KMS-11 (cell line): ENCODE measurements around the gene BTG4.

Source experiments
- H2AFZ ChIP-seq: fragments of 200-600 bp; sonication (generic); 2 replicates; pipeline ENCODE4 v1.6.1; 2016; ENCODE audit warnings: antibody characterized with exemption, mixed run types, low read depth
- H3K27ac ChIP-seq: fragments of 200-600 bp; sonication (generic); 2 replicates; pipeline ENCODE4 v1.6.1; 2016; ENCODE audit warnings: mild to moderate bottlenecking, mixed run types
- H3K27me3 ChIP-seq: fragments of 200-600 bp; sonication (generic); 2 replicates; pipeline ENCODE4 v1.6.1; 2017; ENCODE audit warnings: mild to moderate bottlenecking, low read depth, mixed run types, moderate library complexity; ENCODE audit not compliant: insufficient read depth
- H3K36me3 ChIP-seq: fragments of 200-600 bp; sonication (generic); 2 replicates; pipeline ENCODE4 v1.6.1; 2017; ENCODE audit warnings: mild to moderate bottlenecking, mixed run types; ENCODE audit not compliant: insufficient read depth
- H3K4me1 ChIP-seq: fragments of 200-600 bp; sonication (generic); 2 replicates; pipeline ENCODE4 v1.6.1; 2016; ENCODE audit warnings: mild to moderate bottlenecking, low read depth, mixed run types; ENCODE audit not compliant: poor library complexity, severe bottlenecking
- H3K4me2 ChIP-seq: fragments of 200-600 bp; sonication (generic); 2 replicates; pipeline ENCODE4 v1.7.0; 2016; ENCODE audit warnings: mild to moderate bottlenecking, mixed run types
- H3K4me3 ChIP-seq: fragments of 200-600 bp; sonication (generic); IDR thresholded peaks from 2 replicates; pipeline ENCODE4 v1.6.1; 2017; ENCODE audit warnings: low read depth, low read length, mixed read lengths; ENCODE audit not compliant: insufficient read depth
- H3K79me2 ChIP-seq: fragments of 200-600 bp; sonication (generic); 2 replicates; pipeline ENCODE4 v1.6.1; 2016; ENCODE audit warnings: low read depth, mixed run types; ENCODE audit not compliant: insufficient read depth
- H3K9ac ChIP-seq: fragments of 200-600 bp; sonication (generic); 2 replicates; pipeline ENCODE4 v1.6.1; 2016; ENCODE audit warnings: mild to moderate bottlenecking, mixed run types
- H4K20me1 ChIP-seq: fragments of 200-600 bp; sonication (generic); 2 replicates; pipeline ENCODE4 v1.6.1; 2016; ENCODE audit warnings: mild to moderate bottlenecking, mixed run types; ENCODE audit not compliant: insufficient read depth
- TF ChIP-seq, protein P1 (sequence below): fragments of 200-600 bp; sonication (generic); conservative IDR thresholded peaks from 2 replicates; pipeline ENCODE4 v1.6.1; 2017; ENCODE audit warnings: low read depth, mild to moderate bottlenecking, antibody characterized with exemption, low read length, moderate library complexity, mixed read lengths

The BTG4 gene

DNA sequence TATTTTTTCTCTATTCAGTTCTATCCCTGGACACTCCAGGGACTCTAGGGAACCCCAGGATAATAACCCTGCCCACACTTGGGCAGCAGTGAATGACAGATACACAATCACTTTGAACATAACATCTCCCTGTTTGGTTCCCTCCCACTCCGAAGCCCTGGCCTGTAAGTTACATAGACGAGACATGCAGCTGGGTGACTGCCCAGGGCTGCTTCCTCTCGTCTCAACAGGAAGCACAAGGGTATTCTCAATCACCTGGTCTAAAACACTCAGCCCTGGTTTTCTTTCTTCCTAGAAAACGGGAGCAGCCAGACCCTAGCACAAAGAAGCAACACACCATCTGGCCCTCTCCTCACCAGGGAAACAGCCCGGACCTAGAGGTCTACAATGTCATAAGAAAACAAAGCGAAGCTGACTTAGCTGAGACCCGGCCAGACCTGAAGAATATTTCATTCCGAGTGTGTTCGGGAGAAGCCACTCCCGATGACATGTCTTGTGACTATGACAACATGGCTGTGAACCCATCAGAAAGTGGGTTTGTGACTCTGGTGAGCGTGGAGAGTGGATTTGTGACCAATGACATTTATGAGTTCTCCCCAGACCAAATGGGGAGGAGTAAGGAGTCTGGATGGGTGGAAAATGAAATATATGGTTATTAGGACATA lies 47.7 kb upstream of the BTG4 start:
- H3K27me3 ChIP-seq: no peaks in the 10 kb centered on the region
- H4K20me1 ChIP-seq: no peaks in the 10 kb centered on the region
- no peak overlapping the region for H2AFZ ChIP-seq
- H3K4me3 ChIP-seq: no peak overlapping the region
- H3K79me2 ChIP-seq: no peaks in the 10 kb centered on the region
- H3K27ac ChIP-seq: no peak overlapping the region
- no peaks in the 10 kb centered on the region for H3K36me3 ChIP-seq
- no peak overlapping the region for H3K9ac ChIP-seq
- H3K4me2 ChIP-seq: no peak overlapping the region
- TF ChIP-seq, protein P1, sequence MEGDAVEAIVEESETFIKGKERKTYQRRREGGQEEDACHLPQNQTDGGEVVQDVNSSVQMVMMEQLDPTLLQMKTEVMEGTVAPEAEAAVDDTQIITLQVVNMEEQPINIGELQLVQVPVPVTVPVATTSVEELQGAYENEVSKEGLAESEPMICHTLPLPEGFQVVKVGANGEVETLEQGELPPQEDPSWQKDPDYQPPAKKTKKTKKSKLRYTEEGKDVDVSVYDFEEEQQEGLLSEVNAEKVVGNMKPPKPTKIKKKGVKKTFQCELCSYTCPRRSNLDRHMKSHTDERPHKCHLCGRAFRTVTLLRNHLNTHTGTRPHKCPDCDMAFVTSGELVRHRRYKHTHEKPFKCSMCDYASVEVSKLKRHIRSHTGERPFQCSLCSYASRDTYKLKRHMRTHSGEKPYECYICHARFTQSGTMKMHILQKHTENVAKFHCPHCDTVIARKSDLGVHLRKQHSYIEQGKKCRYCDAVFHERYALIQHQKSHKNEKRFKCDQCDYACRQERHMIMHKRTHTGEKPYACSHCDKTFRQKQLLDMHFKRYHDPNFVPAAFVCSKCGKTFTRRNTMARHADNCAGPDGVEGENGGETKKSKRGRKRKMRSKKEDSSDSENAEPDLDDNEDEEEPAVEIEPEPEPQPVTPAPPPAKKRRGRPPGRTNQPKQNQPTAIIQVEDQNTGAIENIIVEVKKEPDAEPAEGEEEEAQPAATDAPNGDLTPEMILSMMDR: no peak
- peaks cover 20% of the 10 kb centered on the region for H3K4me1 ChIP-seq

DNA sequence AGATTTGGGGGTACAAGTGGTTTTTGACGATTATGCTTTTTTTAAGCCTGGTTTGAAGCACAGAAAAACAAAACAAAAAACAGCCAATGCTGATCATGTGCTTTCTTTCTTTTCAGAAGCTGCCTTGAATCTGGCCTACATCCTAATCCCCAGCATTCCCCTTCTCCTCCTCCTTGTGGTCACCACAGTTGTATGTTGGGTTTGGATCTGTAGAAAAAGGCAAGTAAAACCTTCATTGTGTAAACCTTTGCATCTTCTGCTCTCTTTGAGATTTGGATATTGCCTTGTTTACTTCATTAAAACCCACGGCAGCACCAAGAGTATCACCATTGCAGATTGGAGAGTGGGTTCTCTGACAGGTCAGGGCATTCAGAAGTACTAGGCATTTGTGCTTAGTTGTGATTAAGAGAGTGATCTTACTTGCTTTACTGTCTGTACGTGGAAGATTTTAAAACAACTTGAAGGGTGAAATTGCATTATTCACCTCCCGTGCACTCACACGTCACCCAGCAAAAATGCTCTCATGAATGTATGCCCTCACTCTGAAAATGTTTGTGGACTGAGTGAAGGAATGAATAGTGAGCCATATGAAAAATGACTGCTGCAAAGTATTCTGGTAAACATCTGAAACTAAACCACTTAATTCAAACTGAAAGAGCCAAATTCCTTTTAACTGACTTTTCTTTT lies 45.4 kb upstream of the BTG4 start:
- no peak overlapping the region for H3K9ac ChIP-seq
- H3K4me3 ChIP-seq: no peak overlapping the region
- H3K36me3 ChIP-seq: no peaks in the 10 kb centered on the region
- no peak overlapping the region for H3K27ac ChIP-seq
- H3K4me1 ChIP-seq: peaks cover 17% of the 10 kb centered on the region
- no peak overlapping the region for H3K4me2 ChIP-seq
- no peaks in the 10 kb centered on the region for H3K79me2 ChIP-seq
- no peaks in the 10 kb centered on the region for H4K20me1 ChIP-seq
- H2AFZ ChIP-seq: no peak overlapping the region
- H3K27me3 ChIP-seq: no peaks in the 10 kb centered on the region
- TF ChIP-seq, protein P1: no peak

DNA sequence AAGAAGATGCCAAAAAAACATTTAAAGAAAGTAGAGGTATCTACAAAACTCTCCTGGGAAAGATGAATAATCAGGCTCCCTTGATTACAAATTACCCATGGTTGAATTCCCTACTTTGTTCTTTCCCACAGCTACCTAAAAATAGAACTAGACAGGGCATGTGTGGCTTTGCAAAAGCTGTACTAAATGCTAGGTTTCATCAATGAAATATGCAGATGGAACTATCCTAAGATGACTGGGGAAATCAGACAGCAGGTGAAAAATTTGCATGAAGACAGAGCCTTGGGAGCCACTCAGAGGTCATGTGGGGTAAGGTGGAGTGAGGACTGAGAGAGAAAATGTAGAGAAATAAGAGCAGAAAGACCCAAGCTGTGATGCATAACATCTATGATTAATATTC lies 43.1 kb upstream of the BTG4 start:
- Histone ChIP-seq H4K20me1 (no peaks in the 10 kb centered on the region), H2AFZ (no peak overlapping the region), H3K27me3 (no peaks in the 10 kb centered on the region), H3K79me2 (no peaks in the 10 kb centered on the region), H3K4me1 (peaks cover 17% of the 10 kb centered on the region), H3K36me3 (no peaks in the 10 kb centered on the region), H3K9ac (no peak overlapping the region), H3K4me3 (no peak overlapping the region), H3K4me2 (no peak overlapping the region), H3K27ac (no peak overlapping the region)
- TF ChIP-seq, protein P1: no peak

DNA sequence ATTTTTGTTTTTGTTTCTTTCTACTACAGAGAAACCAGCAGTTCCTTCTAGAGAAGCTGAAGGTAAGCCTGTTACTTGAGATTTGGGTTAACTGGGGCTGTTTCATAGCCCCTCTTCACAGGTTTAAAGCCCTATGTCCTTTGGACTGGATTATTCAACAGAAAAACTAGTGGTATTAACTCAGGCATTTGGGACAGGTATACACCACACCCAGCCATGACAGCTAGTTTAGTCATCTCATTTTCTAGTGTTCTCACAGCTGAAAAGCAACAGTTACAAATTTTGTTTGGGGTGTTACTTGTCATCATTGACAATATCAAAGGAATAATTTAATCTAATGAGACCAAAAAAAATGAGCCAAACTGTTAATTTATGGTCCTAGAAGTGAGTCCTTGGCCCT lies 42.3 kb upstream of the BTG4 start:
- no peak overlapping the region for H3K9ac ChIP-seq
- no peaks in the 10 kb centered on the region for H3K27me3 ChIP-seq
- H3K79me2 ChIP-seq: no peaks in the 10 kb centered on the region
- no peak overlapping the region for H3K4me3 ChIP-seq
- no peak overlapping the region for H2AFZ ChIP-seq
- no peak overlapping the region for H3K27ac ChIP-seq
- TF ChIP-seq, protein P1: no peak
- no peak overlapping the region for H3K4me2 ChIP-seq
- H3K4me1 ChIP-seq: peaks cover 17% of the 10 kb centered on the region
- no peaks in the 10 kb centered on the region for H3K36me3 ChIP-seq
- H4K20me1 ChIP-seq: no peaks in the 10 kb centered on the region
